DND-41 (cell line): ENCODE measurements around the gene POLR1G.

Source experiments
- ATAC-seq: fragments of 200-7000 bp; cut with Tn5 transposase; 3 replicates; pipeline ENCODE4 v1.9.1; 2021; ENCODE audit warnings: low read depth; ENCODE audit not compliant: insufficient read depth
- DNase-seq: peaks from one replicate; pipeline ENCODE4 v3.0.0-alpha.2; 2020
- H2AFZ ChIP-seq: 2 replicates; pipeline ENCODE4 v1.6.0; 2012; ENCODE audit warnings: low read depth, low read length
- H3K27ac ChIP-seq: 2 replicates; pipeline ENCODE4 v1.5.1; 2012; ENCODE audit warnings: low read length, inconsistent platforms
- H3K27me3 ChIP-seq: fragments of 200-600 bp; sonication (generic); 2 replicates; pipeline ENCODE4 v1.6.0; 2012; ENCODE audit warnings: low read length, mild to moderate bottlenecking, inconsistent platforms; ENCODE audit not compliant: insufficient read depth, poor library complexity
- H3K36me3 ChIP-seq: 2 replicates; pipeline ENCODE4 v1.5.1; 2012; ENCODE audit warnings: low read length, inconsistent platforms; ENCODE audit not compliant: insufficient read depth
- H3K4me1 ChIP-seq: 2 replicates; pipeline ENCODE4 v1.5.1; 2012; ENCODE audit warnings: mild to moderate bottlenecking, low read length; ENCODE audit not compliant: insufficient read depth
- H3K4me2 ChIP-seq: 2 replicates; pipeline ENCODE4 v1.6.0; 2012; ENCODE audit warnings: mild to moderate bottlenecking, moderate library complexity, low read length, inconsistent platforms; ENCODE audit not compliant: insufficient read depth
- H3K4me3 ChIP-seq, 2 experiments: fragments of 200-600 bp in 1 of 2; shearing (Covaris generic) in 1 of 2; 2 replicates each; pipeline ENCODE4 v1.5.1; 2012 to 2016; ENCODE audit warnings: inconsistent platforms in 2 of 2, low read length in 2 of 2, mild to moderate bottlenecking in 2 of 2, low read depth in 1 of 2, moderate library complexity in 1 of 2
- H3K79me2 ChIP-seq: 2 replicates; pipeline ENCODE4 v1.6.0; 2012; ENCODE audit warnings: low read length, inconsistent platforms; ENCODE audit not compliant: insufficient read depth
- H3K9ac ChIP-seq: 2 replicates; pipeline ENCODE4 v1.6.0; 2012; ENCODE audit warnings: low read depth, mild to moderate bottlenecking, inconsistent platforms, low read length, moderate library complexity
- H3K9me3 ChIP-seq: 2 replicates; pipeline ENCODE4 v1.5.1; 2012; ENCODE audit warnings: low read length, moderate library complexity, mild to moderate bottlenecking, inconsistent platforms; ENCODE audit not compliant: insufficient read depth, severe bottlenecking
- H4K20me1 ChIP-seq: 2 replicates; pipeline ENCODE4 v1.6.0; 2012; ENCODE audit warnings: low read length; ENCODE audit not compliant: insufficient read depth
- CTCF ChIP-seq: IDR thresholded peaks from 2 replicates; pipeline ENCODE4 v1.5.1; 2012; ENCODE audit warnings: borderline replicate concordance, low read length, moderate library complexity, mild to moderate bottlenecking; ENCODE audit not compliant: poor library complexity, severe bottlenecking; ENCODE audit errors: extremely low read depth
- EZH2 ChIP-seq: IDR thresholded peaks from 3 replicates; pipeline ENCODE4 v1.6.1; 2012; ENCODE audit warnings: borderline replicate concordance, low read depth, mild to moderate bottlenecking, moderate library complexity, low read length, inconsistent platforms; ENCODE audit not compliant: severe bottlenecking

Gene POLR1G

DNA sequence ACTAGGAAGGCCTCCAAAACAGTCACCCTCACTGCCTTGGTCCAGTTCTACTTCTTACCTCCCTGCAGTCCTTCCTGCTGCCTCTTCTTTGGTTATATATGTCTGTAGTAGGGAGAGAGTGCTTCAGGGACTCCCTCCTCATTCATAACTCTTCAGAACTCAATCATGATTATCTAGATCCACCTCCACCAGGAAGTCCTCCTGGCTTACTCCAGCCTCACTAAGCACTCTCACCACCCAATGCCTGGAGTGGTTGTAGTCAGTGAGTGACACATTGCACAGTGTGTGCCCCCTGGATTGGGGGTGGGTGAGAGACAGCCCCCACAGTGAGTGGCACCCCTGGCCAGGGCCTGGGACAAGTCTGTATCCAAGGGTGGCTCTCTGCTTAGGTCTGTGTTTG, 51.3 kb downstream of the POLR1G start:
- ATAC-seq (no peak), DNase-seq (no peak)
- no peak overlapping the region for H3K27ac ChIP-seq
- H3K4me2 ChIP-seq, result no peak overlapping the region
- no peak overlapping the region for H3K4me3 ChIP-seq
- H4K20me1 ChIP-seq, result no peaks in the 10 kb centered on the region
- no peaks in the 10 kb centered on the region for H3K9me3 ChIP-seq
- H3K79me2 ChIP-seq, result no peaks in the 10 kb centered on the region
- H3K4me1 ChIP-seq, result no peaks in the 10 kb centered on the region
- no peaks in the 10 kb centered on the region for H3K27me3 ChIP-seq
- no peak overlapping the region for H3K9ac ChIP-seq
- no peak overlapping the region for H2AFZ ChIP-seq
- H3K36me3 ChIP-seq, result no peaks in the 10 kb centered on the region
- TF ChIP-seq CTCF (no peak), EZH2 (no peak)
